Glutamatergic neuron (in vitro differentiated cells): Measurements from ENCODE around the gene ZNF230. TPM values are rescaled to one million over a fixed set of nuclear protein-coding genes. Genes with fewer than 3 reads are reported as not detected.

Experiments used
- DNase-seq: peaks from one replicate; pipeline ENCODE4 v3.0.0; 2022
- H3K27ac Mint-ChIP-seq: one replicate; pipeline ENCODE4 v1.8.0; 2020; ENCODE audit warnings: mild to moderate bottlenecking, mixed read lengths, inconsistent platforms; ENCODE audit not compliant: unreplicated experiment
- H3K27me3 Mint-ChIP-seq: one replicate; pipeline ENCODE4 v1.8.0; 2020; ENCODE audit warnings: mild to moderate bottlenecking, moderate library complexity, mixed read lengths, inconsistent platforms; ENCODE audit not compliant: unreplicated experiment
- H3K36me3 Mint-ChIP-seq: one replicate; pipeline ENCODE4 v1.8.0; 2020; ENCODE audit warnings: mild to moderate bottlenecking, mixed read lengths, inconsistent platforms; ENCODE audit not compliant: unreplicated experiment
- H3K4me1 Mint-ChIP-seq: one replicate; pipeline ENCODE4 v1.8.0; 2020; ENCODE audit warnings: mild to moderate bottlenecking, low read depth, mixed read lengths, inconsistent platforms; ENCODE audit not compliant: unreplicated experiment
- H3K4me3 Mint-ChIP-seq: one replicate; pipeline ENCODE4 v1.8.0; 2020; ENCODE audit warnings: mild to moderate bottlenecking, mixed read lengths, inconsistent platforms; ENCODE audit not compliant: unreplicated experiment
- H3K9me3 Mint-ChIP-seq: one replicate; pipeline ENCODE4 v1.8.0; 2020; ENCODE audit warnings: mild to moderate bottlenecking, moderate library complexity, mixed read lengths, inconsistent platforms; ENCODE audit not compliant: unreplicated experiment
- total RNA-seq: library from RNA; stranded (reverse); fragmentation: NEBNext Ultra II Directional; extraction: Animal tissue kit (Norgen Biotek cat#: 25700); gene quantifications from one replicate; pipeline ENCODE4 v1.2.1, GENCODE V29; 2021; ENCODE audit not compliant: unreplicated experiment
- TF ChIP-seq, protein P1 (sequence below): fragments of 200-600 bp; sonication (generic); IDR thresholded peaks from one replicate; pipeline ENCODE4 v1.5.0; 2021; ENCODE audit not compliant: partially characterized antibody, unreplicated experiment

The ZNF230 gene
- total RNA-seq, 1 donor from 2014 or later = 2.8 TPM

DNA sequence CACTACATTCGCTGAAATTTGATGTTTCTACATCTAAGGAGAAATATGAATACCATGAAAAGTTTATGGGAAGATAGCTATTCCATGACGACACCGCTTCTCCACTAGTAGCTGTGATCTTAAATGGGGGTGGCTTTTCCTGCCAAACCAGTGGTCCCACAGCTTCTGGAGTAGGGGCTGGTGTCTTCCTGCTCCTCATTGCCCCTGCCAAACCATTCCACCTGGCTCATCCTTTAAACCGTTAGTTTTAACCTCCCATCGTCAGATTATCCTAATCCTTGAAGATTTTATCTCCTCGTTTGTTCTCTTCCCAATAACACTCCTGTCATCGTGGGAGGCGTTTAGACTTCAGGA, 568 bp upstream of the ZNF230 start:
- TF ChIP-seq, protein P1, sequence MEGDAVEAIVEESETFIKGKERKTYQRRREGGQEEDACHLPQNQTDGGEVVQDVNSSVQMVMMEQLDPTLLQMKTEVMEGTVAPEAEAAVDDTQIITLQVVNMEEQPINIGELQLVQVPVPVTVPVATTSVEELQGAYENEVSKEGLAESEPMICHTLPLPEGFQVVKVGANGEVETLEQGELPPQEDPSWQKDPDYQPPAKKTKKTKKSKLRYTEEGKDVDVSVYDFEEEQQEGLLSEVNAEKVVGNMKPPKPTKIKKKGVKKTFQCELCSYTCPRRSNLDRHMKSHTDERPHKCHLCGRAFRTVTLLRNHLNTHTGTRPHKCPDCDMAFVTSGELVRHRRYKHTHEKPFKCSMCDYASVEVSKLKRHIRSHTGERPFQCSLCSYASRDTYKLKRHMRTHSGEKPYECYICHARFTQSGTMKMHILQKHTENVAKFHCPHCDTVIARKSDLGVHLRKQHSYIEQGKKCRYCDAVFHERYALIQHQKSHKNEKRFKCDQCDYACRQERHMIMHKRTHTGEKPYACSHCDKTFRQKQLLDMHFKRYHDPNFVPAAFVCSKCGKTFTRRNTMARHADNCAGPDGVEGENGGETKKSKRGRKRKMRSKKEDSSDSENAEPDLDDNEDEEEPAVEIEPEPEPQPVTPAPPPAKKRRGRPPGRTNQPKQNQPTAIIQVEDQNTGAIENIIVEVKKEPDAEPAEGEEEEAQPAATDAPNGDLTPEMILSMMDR = no peak

DNA sequence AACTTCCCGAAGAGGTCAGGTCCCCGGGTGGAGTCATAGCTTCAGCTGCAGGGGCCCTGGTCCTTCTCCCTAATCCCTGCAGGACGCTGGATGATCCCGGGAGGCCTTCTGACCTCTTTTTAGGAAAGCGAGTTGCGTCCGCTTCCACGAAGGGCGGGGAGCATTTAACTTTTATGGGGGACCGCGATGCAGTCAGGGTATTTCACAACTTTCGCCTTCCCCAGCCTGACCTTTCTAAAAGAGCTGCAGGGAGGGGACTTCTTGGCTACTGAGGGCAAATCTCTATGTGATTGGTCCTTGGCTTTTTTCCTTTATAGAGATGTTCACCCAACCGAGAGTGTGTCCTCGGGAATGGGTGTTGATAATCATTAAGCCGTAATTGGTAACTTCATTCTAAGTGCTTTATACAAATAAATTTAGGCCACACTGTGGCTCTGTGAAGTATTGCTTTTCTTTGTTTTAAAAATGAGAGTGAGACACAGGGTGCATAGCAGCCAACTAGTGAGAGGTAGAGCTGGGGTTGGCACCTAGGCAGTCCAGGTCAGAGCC, 778 bp downstream of the ZNF230 start:
- no peak for DNase-seq
- Mint-ChIP-seq H3K27me3 (peaks cover 3% of the 10 kb centered on the region), H3K4me1 (peaks cover 3% of the 10 kb centered on the region), H3K9me3 (peaks cover 4% of the 10 kb centered on the region), H3K27ac (no peak overlapping the region), H3K36me3 (peaks cover 14% of the 10 kb centered on the region), H3K4me3 (peak overlapping the region; percentile 99)
- TF ChIP-seq, protein P1 = no peak

More for the DNA sequence above, 568 bp upstream of the ZNF230 start:
- peaks cover 1% of the 10 kb centered on the region for H3K27me3 Mint-ChIP-seq
- H3K4me3 Mint-ChIP-seq = peak overlapping the region; percentile 99
- no peak for DNase-seq
- H3K4me1 Mint-ChIP-seq = peaks cover 3% of the 10 kb centered on the region
- H3K9me3 Mint-ChIP-seq = peaks cover 3% of the 10 kb centered on the region
- H3K36me3 Mint-ChIP-seq = peaks cover 7% of the 10 kb centered on the region
- no peak overlapping the region for H3K27ac Mint-ChIP-seq

DNA sequence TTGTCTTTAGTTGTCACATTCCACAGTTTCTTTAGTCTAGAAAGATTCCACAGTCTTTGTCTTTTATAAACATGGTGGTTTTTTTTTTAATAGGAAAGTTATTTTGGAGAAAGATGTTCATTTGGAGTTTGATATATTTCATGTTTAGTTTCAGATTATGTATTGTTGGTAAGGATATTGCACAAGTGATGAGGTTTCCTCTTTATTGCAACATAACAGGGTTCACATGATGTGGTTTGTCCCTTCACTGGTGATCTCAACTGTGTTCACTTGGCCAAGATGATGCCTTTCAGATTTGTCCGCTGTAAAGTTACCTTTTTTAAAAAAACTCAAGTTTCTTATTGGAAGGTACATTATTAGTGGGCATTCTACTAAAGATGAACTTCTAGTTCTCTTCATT, 3.2 kb downstream of the ZNF230 start:
- peaks cover 5% of the 10 kb centered on the region for H3K27me3 Mint-ChIP-seq
- no peak overlapping the region for H3K27ac Mint-ChIP-seq
- H3K9me3 Mint-ChIP-seq = peaks cover 5% of the 10 kb centered on the region
- H3K4me1 Mint-ChIP-seq = peaks cover 3% of the 10 kb centered on the region
- DNase-seq = no peak
- H3K4me3 Mint-ChIP-seq = no peak overlapping the region
- peaks cover 37% of the 10 kb centered on the region for H3K36me3 Mint-ChIP-seq
- TF ChIP-seq, protein P1 = no peak

DNA sequence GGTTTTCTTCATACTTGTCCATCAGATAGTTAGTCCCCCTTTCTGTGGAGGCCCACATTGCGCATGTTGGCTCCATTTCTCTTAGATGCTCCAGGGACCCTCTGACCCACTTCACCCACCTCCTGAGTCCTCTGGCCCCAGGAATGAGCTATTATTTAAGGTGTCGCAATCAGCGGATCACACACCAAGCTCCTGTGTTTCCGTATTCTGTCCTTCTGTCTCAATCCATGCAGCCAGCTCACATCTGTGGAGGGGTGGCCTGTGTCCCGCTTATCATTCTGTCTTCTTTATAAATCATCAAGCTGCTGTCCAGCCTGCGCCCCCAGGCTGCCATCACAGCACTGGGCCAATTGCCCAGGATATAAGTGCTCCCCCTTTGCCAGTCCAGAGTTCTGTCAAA, 4.7 kb downstream of the ZNF230 start:
- TF ChIP-seq, protein P1 = no peak
- no peak overlapping the region for H3K4me3 Mint-ChIP-seq
- peaks cover 5% of the 10 kb centered on the region for H3K27me3 Mint-ChIP-seq
- H3K4me1 Mint-ChIP-seq = peaks cover 3% of the 10 kb centered on the region
- peaks cover 46% of the 10 kb centered on the region for H3K36me3 Mint-ChIP-seq
- no peak overlapping the region for H3K27ac Mint-ChIP-seq
- H3K9me3 Mint-ChIP-seq = peaks cover 4% of the 10 kb centered on the region
- DNase-seq = no peak

DNA sequence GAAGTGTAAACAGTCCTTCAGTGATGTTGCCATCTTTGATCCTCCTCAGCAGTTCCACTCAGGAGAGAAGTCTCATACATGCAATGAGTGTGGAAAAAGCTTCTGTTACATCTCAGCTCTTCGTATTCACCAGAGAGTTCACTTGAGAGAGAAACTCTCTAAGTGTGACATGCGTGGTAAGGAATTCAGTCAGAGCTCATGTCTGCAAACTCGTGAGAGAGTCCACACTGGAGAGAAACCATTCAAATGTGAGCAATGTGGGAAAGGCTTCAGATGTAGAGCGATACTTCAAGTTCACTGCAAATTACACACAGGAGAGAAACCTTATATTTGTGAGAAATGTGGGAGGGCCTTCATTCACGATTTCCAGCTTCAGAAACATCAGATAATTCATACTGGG, 7.7 kb downstream of the ZNF230 start:
- DNase-seq = no peak
- no peak overlapping the region for H3K27ac Mint-ChIP-seq
- TF ChIP-seq, protein P1 = no peak
- H3K9me3 Mint-ChIP-seq = peaks cover 8% of the 10 kb centered on the region
- H3K4me3 Mint-ChIP-seq = peak overlapping the region; percentile 10
- no peaks in the 10 kb centered on the region for H3K4me1 Mint-ChIP-seq
- H3K36me3 Mint-ChIP-seq = peaks cover 57% of the 10 kb centered on the region
- peaks cover 5% of the 10 kb centered on the region for H3K27me3 Mint-ChIP-seq
